Naive thymus-derived CD4-positive, alpha-beta T cell (primary cell): ENCODE results near the gene BEAN1. TPM values are rescaled to one million over a fixed set of nuclear protein-coding genes. Genes with fewer than 3 reads are reported as not detected.
A peak's percentile ranks its signal among the peaks of the same experiment; 100 is the strongest.

Experiments
- ATAC-seq: fragments of 150-1000 bp; cut with Tn5 transposase; 2 replicates; pipeline ENCODE4 v1.10.0; 2021; ENCODE audit warnings: mild to moderate bottlenecking, moderate library complexity
- CTCF ChIA-PET: fragments of 350-600 bp; sonication (Branson Sonifier 250); formaldehyde crosslinking; loops from one replicate; lab custom pipeline; 2021; ENCODE audit warnings: antibody characterized with exemption; lab: Charles Lee
- POLR2A ChIA-PET: fragments of 350-600 bp; sonication (Branson Sonifier 250); formaldehyde crosslinking; loops from one replicate; lab custom pipeline; 2021; ENCODE audit warnings: antibody characterized with exemption, inconsistent platforms; lab: Charles Lee
- DNase-seq, 9 donors: peaks; one replicate each; pipeline versions ENCODE4 v3.0.0 to v3.0.0-alpha.2; 2020 to 2022; ENCODE audit warnings: mixed read lengths in 1 of 9
- H3K27ac ChIP-seq: one replicate; pipeline ENCODE4 v1.7.0; 2013; ENCODE audit warnings: mild to moderate bottlenecking, low read depth, low read length, moderate library complexity
- H3K27me3 ChIP-seq, 2 donors: one replicate each; pipeline ENCODE4 v1.7.0; 2013; ENCODE audit warnings: low read length in 2 of 2, mild to moderate bottlenecking in 2 of 2, moderate library complexity in 2 of 2; ENCODE audit not compliant: control insufficient read depth in 2 of 2, insufficient read depth in 2 of 2
- H3K36me3 ChIP-seq, 3 experiments: 1 replicate in 2 of 3; 2 replicates in 1 of 3; pipeline ENCODE4 v1.7.0; 2013; ENCODE audit warnings: low read length in 3 of 3, mild to moderate bottlenecking in 3 of 3, moderate library complexity in 1 of 3; ENCODE audit not compliant: insufficient read depth in 3 of 3, control insufficient read depth in 2 of 3
- H3K4me1 ChIP-seq, 2 donors: one replicate each; pipeline ENCODE4 v1.7.0; 2013; ENCODE audit warnings: low read length in 2 of 2, mild to moderate bottlenecking in 2 of 2, moderate library complexity in 1 of 2; ENCODE audit not compliant: control insufficient read depth in 2 of 2, insufficient read depth in 2 of 2
- H3K4me3 ChIP-seq: 2 replicates; pipeline ENCODE4 v1.7.0; 2013; ENCODE audit warnings: mild to moderate bottlenecking, low read length
- H3K9me3 ChIP-seq, 3 experiments: 1 replicate in 2 of 3; 2 replicates in 1 of 3; pipeline ENCODE4 v1.7.0; 2013; ENCODE audit warnings: low read length in 3 of 3; ENCODE audit not compliant: control insufficient read depth in 2 of 3
- H3K27ac Mint-ChIP-seq, 9 donors: one replicate each; pipeline ENCODE4 v1.8.0; 2020 to 2022; ENCODE audit warnings: mixed read lengths in 9 of 9, mild to moderate bottlenecking in 8 of 9, moderate library complexity in 5 of 9, inconsistent platforms in 2 of 9
- H3K27me3 Mint-ChIP-seq, 5 donors: one replicate each; pipeline ENCODE4 v1.8.0; 2021 to 2022; ENCODE audit warnings: mixed read lengths in 5 of 5, mild to moderate bottlenecking in 1 of 5
- H3K36me3 Mint-ChIP-seq, 5 donors: one replicate each; pipeline ENCODE4 v1.8.0; 2020 to 2022; ENCODE audit warnings: mixed read lengths in 5 of 5, mild to moderate bottlenecking in 3 of 5, inconsistent platforms in 1 of 5
- H3K4me1 Mint-ChIP-seq, 7 donors: one replicate each; pipeline ENCODE4 v1.8.0; 2020 to 2022; ENCODE audit warnings: mixed read lengths in 7 of 7, mild to moderate bottlenecking in 3 of 7, inconsistent platforms in 1 of 7
- H3K4me3 Mint-ChIP-seq, 10 donors: one replicate each; pipeline ENCODE4 v1.8.0; 2020 to 2022; ENCODE audit warnings: mild to moderate bottlenecking in 10 of 10, mixed read lengths in 10 of 10, moderate library complexity in 6 of 10, inconsistent platforms in 2 of 10
- H3K9me3 Mint-ChIP-seq, 11 donors: one replicate each; pipeline ENCODE4 v1.8.0; 2020 to 2022; ENCODE audit warnings: mixed read lengths in 11 of 11, mild to moderate bottlenecking in 4 of 11, inconsistent platforms in 1 of 11, moderate library complexity in 1 of 11
- intact Hi-C, 2 donors: fragments of 100-400 bp; cut with micrococcal nuclease; formaldehyde crosslinking; loops; one replicate each; pipeline ENCODE4 v1.15.1; 2023
- polyA plus RNA-seq, 2 donors: library from polyadenylated mRNA; unstranded; fragments of 300-500 nt; fragmentation: Illumina TruSeq; gene quantifications; one replicate each; pipeline ENCODE4 v1.2.3, GENCODE V29; 2021
- total RNA-seq, 6 experiments: library from RNA in 5 of 6; stranded (reverse) in 5 of 6; gene quantifications; 1 replicate in 5 of 6; 2 replicates in 1 of 6; pipeline ENCODE4 v1.2.3 and lab custom pipeline; 2021 to 2026

The BEAN1 gene
- total and polyA plus RNA-seq, 7 experiments from 2014 or later, result not detected

DNA sequence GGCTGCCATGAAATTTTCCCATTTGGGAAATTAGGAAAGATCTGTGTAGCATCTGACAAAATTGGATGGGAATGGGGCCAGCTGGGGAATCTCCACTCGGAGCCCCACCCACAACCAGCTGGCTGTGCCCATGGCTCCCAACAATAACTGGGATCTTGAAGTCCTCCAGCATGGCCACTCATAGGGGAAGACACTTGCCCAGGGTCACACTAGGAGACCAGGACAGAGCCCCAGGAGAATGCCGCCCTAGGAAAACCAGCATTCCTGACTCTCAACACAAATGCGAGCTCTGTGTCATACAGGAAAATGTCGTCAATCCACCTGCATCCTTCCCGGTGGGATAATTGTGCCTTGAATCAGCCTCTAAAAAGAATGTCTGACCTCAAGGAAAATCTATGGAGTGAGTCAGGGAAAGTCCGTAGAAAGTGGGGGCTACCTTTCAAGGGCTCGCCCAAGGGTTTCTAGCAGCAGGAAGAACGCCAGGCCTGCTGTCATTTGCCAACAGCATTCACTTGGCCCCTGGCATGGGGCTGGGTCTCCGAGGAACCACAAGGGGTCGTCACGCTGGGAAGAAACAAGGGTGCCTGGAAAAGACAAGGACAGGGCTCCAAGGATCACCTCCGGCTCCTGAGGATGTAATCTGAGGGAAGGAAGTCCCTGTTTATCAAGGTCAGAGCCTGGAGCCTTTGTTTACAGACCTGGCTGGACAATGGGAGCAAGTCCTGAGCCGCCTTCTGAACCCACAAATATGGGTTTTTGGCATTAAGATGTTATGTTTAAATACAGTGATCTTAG lies 44.7 kb upstream of the BEAN1 start:
- Mint-ChIP-seq H3K27ac (no peak overlapping the region), H3K4me3 (no peak overlapping the region), H3K9me3 (peaks cover 0 to 10% (median 3%) of the 10 kb centered on the region in 11 donors), H3K27me3 (peaks cover 0 to 11% (median 0%) of the 10 kb centered on the region in 5 donors), H3K4me1 (peaks cover 0 to 4% (median 0%) of the 10 kb centered on the region in 7 donors), H3K36me3 (no peaks in the 10 kb centered on the region)
- intact Hi-C loops, result no loop called here
- no peak overlapping the region for H3K27ac ChIP-seq
- ATAC-seq, result no peak
- H3K36me3 ChIP-seq, result no peaks in the 10 kb centered on the region
- DNase-seq, result no peak
- no peaks in the 10 kb centered on the region for H3K4me1 ChIP-seq
- POLR2A ChIA-PET, result no interaction called here
- CTCF ChIA-PET, result no interaction called here
- H3K9me3 ChIP-seq, result no peaks in the 10 kb centered on the region
- H3K4me3 ChIP-seq, result no peak overlapping the region
- no peaks in the 10 kb centered on the region for H3K27me3 ChIP-seq

- ATAC-seq, result no peak
- intact Hi-C loops, result no loop called here
- peaks cover 0 to 11% (median 0%) of the 10 kb centered on the region in 5 donors for H3K27me3 Mint-ChIP-seq
- H3K4me1 Mint-ChIP-seq, result peaks cover 0 to 4% (median 0%) of the 10 kb centered on the region in 7 donors
- POLR2A ChIA-PET, result no interaction called here
- H3K36me3 Mint-ChIP-seq, result no peaks in the 10 kb centered on the region
- peaks cover 0 to 10% (median 3%) of the 10 kb centered on the region in 11 donors for H3K9me3 Mint-ChIP-seq
- Histone ChIP-seq H3K27me3 (no peaks in the 10 kb centered on the region), H3K4me3 (no peak overlapping the region), H3K9me3 (no peaks in the 10 kb centered on the region), H3K27ac (no peak overlapping the region), H3K4me1 (no peaks in the 10 kb centered on the region), H3K36me3 (no peaks in the 10 kb centered on the region)
- no peak overlapping the region for H3K27ac Mint-ChIP-seq
- H3K4me3 Mint-ChIP-seq, result no peak overlapping the region
- no peak for DNase-seq
- CTCF ChIA-PET, result no interaction called here
Observed at GRCh38 chr16:66382966-66383299, 44.2 kb upstream of the BEAN1 start.

DNA sequence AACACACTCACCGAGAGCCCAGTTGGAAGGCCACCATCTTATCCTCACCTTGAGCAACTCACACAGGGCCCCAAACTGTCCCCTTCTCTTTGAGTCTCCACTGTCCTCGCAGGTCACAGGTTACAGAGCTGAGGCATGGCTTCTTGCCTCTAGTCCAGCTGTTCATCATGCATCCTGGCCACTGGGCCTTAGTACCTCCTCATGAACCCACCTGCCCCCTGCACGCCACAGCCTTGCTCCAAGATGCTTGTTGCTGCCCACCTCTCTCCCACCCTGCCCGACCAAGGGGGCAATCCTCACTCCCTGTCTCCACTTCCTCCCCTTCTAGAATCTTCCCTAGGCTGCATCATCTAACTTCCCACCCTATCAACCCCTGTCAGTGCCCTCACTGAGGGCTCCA lies 43.5 kb upstream of the BEAN1 start:
- POLR2A ChIA-PET, result no interaction called here
- H3K4me3 Mint-ChIP-seq, result no peak overlapping the region
- peaks cover 0 to 10% (median 3%) of the 10 kb centered on the region in 11 donors for H3K9me3 Mint-ChIP-seq
- intact Hi-C loops, result no loop called here
- DNase-seq (no peak), ATAC-seq (no peak)
- H3K36me3 Mint-ChIP-seq, result no peaks in the 10 kb centered on the region
- CTCF ChIA-PET, result no interaction called here
- peaks cover 0 to 11% (median 0%) of the 10 kb centered on the region in 5 donors for H3K27me3 Mint-ChIP-seq
- no peak overlapping the region for H3K27ac ChIP-seq
- peak overlapping the region in 1 of 9 donors; percentile 18 for H3K27ac Mint-ChIP-seq
- H3K4me3 ChIP-seq, result no peak overlapping the region
- no peaks in the 10 kb centered on the region for H3K4me1 ChIP-seq
- H3K4me1 Mint-ChIP-seq, result peaks cover 0 to 4% (median 0%) of the 10 kb centered on the region in 7 donors
- no peaks in the 10 kb centered on the region for H3K9me3 ChIP-seq
- H3K27me3 ChIP-seq, result no peaks in the 10 kb centered on the region
- no peaks in the 10 kb centered on the region for H3K36me3 ChIP-seq

GRCh38 chr16:66385415-66385814 lies 41.7 kb upstream of the BEAN1 start:
- H3K27ac Mint-ChIP-seq, result no peak overlapping the region
- peaks cover 0 to 3% (median 0%) of the 10 kb centered on the region in 11 donors for H3K9me3 Mint-ChIP-seq
- no peaks in the 10 kb centered on the region for H3K36me3 ChIP-seq
- H3K27me3 Mint-ChIP-seq, result peaks cover 0 to 11% (median 0%) of the 10 kb centered on the region in 5 donors
- H3K4me1 Mint-ChIP-seq, result peaks cover 0 to under 1% (median 0%) of the 10 kb centered on the region in 7 donors
- no peak overlapping the region for H3K4me3 ChIP-seq
- H3K9me3 ChIP-seq, result no peaks in the 10 kb centered on the region
- ChIA-PET CTCF (interaction anchor here (1.0 kb wide), 1 partner anchor 8 kb away, joined by 3 read pairs; no protein-coding TSS in a partner anchor), POLR2A (no interaction called here)
- no peak for ATAC-seq
- no peak overlapping the region for H3K27ac ChIP-seq
- no peaks in the 10 kb centered on the region for H3K36me3 Mint-ChIP-seq
- no peak overlapping the region for H3K4me3 Mint-ChIP-seq
- no peaks in the 10 kb centered on the region for H3K27me3 ChIP-seq
- intact Hi-C loops, result no loop called here
- DNase-seq, result no peak
- H3K4me1 ChIP-seq, result no peaks in the 10 kb centered on the region

DNA sequence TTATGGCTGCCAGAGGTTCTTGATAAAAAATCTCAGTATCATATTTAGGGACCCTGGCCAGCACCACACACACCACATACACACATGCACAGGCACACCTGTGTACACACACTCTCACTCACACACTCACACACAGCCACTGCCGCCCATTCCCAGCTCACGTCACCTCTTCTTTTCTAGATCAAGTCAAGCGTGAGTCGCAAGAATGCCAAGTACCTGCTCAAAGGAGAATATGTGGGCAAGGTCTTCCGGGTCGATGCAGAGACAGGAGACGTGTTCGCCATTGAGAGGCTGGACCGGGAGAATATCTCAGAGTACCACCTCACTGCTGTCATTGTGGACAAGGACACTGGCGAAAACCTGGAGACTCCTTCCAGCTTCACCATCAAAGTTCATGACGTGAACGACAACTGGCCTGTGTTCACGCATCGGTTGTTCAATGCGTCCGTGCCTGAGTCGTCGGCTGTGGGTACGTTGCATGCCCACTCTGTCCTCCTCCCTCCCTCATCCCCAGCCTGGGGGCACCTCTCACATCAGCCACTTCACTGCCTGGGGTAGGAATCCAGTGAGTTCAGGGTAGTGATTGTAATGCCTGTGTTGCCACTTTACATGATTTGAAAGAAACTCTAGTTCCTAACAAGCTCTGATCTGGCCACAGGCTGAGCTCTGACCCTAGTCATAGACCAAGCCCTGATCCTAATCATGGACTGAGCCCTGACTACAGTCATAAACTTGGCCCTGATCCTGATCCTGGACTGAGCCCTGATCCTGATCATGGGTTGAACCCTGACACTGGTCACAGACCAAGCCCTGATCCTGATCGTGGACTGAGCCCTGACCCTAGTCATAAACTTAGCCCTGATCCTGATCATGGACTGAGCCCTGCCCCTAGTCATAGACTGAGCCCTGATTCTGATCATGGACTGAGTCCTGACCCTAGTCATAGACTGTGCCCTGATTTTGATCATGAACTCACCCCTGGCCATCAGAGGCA lies 40.2 kb upstream of the BEAN1 start:
- no peak overlapping the region for H3K27ac ChIP-seq
- intact Hi-C loops, result no loop called here
- no peak for ATAC-seq
- no peak overlapping the region for H3K27ac Mint-ChIP-seq
- ChIA-PET CTCF (no interaction called here), POLR2A (no interaction called here)
- H3K36me3 ChIP-seq, result no peaks in the 10 kb centered on the region
- no peaks in the 10 kb centered on the region for H3K9me3 ChIP-seq
- no peak overlapping the region for H3K4me3 ChIP-seq
- H3K4me3 Mint-ChIP-seq, result no peak overlapping the region
- H3K27me3 ChIP-seq, result no peaks in the 10 kb centered on the region
- no peaks in the 10 kb centered on the region for H3K36me3 Mint-ChIP-seq
- no peaks in the 10 kb centered on the region for H3K4me1 ChIP-seq
- H3K9me3 Mint-ChIP-seq, result peaks cover 0 to 2% (median 0%) of the 10 kb centered on the region in 11 donors
- H3K4me1 Mint-ChIP-seq, result no peaks in the 10 kb centered on the region
- DNase-seq, result no peak
- peaks cover 0 to 11% (median 0%) of the 10 kb centered on the region in 5 donors for H3K27me3 Mint-ChIP-seq

GRCh38 chr16:66387817-66388332 lies 39.2 kb upstream of the BEAN1 start:
- CTCF ChIA-PET, result no interaction called here
- Histone ChIP-seq H3K4me3 (no peak overlapping the region), H3K27ac (no peak overlapping the region), H3K36me3 (no peaks in the 10 kb centered on the region), H3K9me3 (no peaks in the 10 kb centered on the region), H3K4me1 (no peaks in the 10 kb centered on the region), H3K27me3 (no peaks in the 10 kb centered on the region)
- POLR2A ChIA-PET, result no interaction called here
- intact Hi-C loops, result no loop called here
- Mint-ChIP-seq H3K9me3 (peaks cover 0 to 2% (median 0%) of the 10 kb centered on the region in 11 donors), H3K27ac (no peak overlapping the region), H3K27me3 (peaks cover 0 to 11% (median 0%) of the 10 kb centered on the region in 5 donors), H3K36me3 (no peaks in the 10 kb centered on the region), H3K4me1 (peaks cover 0 to 1% (median 0%) of the 10 kb centered on the region in 7 donors), H3K4me3 (no peak overlapping the region)
- DNase-seq (no peak), ATAC-seq (no peak)
